Urothelium cell line (cell line): ENCODE measurements around the gene TCAIM.

Source experiments
- DNase-seq: peaks from one replicate; pipeline ENCODE4 v3.0.0; 2011; ENCODE audit warnings: low spot score, mixed read lengths
- FAIRE-seq: peaks from 2 replicates; lab custom pipeline; 2011; peaks lifted over from hg19 to GRCh38; lab: Jason Lieb, UNC

TCAIM gene, protein sequence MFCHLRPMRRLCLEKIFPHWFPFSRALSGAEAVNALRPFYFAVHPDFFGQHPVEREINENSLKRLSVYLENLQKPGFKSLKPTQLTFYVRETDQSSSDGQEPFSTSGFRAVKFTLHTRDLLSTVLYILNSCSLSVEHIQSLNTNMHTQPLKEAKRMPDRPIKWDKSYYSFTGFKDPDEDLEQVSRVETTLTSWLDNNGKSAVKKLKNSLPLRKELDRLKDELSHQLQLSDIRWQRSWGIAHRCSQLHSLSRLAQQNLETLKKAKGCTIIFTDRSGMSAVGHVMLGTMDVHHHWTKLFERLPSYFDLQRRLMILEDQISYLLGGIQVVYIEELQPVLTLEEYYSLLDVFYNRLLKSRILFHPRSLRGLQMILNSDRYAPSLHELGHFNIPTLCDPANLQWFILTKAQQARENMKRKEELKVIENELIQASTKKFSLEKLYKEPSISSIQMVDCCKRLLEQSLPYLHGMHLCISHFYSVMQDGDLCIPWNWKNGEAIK

DNA sequence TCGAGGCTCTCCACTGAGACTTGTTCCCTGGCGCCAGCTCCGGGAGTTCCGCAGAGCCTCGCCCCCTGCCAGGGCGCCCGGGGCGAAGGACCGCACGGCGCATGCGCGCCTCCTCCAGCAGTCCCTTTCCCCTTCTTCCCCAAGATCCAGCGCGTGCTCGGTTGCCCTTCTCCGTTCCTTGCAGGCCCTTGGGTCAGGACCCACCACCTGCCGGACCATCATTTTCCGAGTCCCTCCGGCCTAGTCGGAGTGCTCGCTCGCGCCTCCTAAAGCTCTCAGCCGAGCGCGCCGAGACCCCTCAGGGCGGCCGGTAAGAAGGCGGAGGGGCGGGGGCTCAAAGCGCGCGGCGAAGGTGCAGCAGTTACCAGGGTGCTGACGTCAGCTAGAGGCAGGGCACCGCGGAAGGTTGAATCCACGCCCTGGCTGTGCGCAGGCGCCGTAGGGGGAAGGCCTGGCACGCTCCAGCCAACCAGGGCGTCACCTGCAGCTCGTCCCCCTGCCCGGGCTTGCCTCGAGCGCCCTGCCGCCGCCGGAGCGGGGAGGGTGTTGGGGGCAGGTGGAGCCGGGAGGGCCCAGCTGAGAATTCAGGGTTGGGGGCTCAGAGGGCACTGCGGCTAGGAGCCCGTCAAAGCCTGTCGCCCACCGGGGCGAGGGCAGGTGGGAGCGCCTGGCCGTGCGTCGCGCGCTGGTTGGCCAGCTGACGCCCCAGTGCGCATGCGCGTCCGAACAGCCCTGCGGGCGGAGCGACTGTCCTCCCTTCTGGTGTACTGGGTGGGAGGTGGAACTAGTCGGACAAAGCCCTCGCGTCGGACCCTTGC, at the start of gene TCAIM:
TSS of gene TCAIM (plus strand) at position 757 of the 818 bp plus-strand sequence. CDS start 16,017 bp downstream, outside the sequence.
- FAIRE-seq: peak; percentile 97
- DNase-seq: peak; percentile 99

DNA sequence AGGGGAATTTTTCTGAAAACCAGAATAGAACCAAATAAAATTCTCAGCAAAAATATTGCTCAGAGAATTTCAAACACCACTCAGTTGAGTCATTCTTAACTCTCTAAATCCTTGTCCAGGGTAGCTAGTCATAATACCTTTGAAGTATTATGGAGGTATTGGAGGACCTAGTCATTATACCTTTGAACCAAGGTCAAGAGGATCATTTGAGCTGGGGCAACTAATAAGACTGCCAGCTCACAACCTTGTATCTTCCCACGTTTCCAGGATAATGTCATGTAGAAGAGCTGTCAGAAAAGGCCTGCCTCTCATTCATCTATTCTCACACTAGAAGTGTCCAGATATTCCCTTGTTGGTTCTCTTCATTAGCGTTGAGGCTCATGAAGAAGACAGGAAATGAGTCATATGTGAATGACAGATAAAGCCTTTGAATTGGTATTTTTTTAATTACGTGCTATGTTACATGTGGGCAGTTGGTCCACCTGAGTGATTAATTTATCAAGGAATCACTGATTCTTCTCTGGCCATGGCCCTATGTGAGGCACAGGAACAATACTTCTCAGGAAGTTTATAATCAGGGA, 48.6 kb upstream of the TCAIM start:
- no peak for FAIRE-seq
- no peak for DNase-seq

DNA sequence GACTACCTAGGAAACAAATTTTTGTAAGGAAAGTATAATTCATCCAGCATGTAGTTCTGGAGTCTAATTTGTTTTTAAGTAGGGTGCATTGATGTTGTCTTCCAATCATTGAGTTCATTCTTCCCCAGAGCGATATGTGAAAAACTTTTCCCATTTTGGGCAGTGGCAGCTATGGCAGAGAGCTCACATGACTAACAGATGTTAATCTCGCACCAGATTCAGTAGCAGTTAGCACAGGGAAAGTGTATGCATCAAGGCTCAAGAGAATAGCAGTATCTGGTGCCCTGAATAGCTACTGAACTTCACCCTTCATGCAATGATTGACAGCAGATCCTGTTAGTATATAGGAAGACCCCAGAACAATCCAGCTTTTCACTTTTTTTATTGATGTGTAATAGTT, 46.3 kb upstream of the TCAIM start:
- FAIRE-seq (no peak), DNase-seq (no peak)

DNA sequence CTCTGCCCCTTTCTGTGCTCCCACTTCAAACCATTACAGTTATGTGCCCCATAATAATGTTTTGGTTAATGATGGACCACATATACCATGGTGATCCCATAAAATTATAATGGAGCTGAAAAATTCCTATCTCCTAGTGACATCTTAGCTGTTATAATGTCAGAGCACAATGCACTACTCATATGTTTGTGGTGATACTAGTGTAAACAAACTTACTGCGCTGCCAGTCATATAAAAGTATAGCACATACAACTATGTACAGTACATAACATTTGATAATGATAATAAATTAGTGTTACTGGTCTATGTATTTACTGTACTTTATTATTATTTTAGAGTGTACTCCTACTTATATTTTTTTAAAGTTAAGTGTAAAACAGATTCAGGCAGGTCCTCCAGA, 45.6 kb upstream of the TCAIM start:
- no peak for FAIRE-seq
- DNase-seq: no peak

DNA sequence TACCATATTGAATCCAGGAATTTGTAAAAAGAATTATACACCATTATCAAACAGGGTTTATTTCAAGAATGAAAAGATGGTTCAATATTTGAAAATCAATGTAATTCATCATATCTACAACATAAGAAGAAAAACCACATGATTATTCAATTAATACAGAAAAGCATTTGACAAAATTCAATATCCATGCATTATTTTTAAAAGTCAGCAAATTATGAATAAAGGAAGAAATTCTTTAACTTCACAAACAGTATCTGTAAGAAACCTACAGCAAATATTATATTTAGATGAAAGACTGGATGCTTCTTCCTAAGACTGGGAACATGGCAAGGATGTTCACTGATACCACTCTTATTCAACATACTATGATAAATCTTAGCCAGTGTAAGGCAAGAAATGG, 41.3 kb upstream of the TCAIM start:
- DNase-seq (no peak), FAIRE-seq (no peak)

DNA sequence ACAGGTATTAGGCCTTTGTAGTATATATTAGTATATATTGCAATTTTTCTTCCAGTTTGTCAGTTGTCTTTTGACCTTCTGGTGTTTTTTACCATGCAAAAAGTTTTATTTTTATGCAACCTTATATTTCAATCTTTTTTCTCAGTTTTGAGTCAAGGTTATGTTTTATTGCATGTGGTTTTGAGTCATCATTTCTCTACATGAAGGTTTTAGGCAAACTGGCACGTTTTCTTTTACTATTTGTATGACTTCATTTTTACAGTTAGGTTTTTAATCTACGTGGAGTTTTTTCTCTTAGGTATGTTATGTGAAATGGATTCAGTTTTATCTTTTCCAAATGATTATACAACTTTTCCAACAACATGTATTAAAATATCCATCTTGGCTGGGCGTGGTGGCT, 36.8 kb upstream of the TCAIM start:
- no peak for FAIRE-seq
- no peak for DNase-seq

DNA sequence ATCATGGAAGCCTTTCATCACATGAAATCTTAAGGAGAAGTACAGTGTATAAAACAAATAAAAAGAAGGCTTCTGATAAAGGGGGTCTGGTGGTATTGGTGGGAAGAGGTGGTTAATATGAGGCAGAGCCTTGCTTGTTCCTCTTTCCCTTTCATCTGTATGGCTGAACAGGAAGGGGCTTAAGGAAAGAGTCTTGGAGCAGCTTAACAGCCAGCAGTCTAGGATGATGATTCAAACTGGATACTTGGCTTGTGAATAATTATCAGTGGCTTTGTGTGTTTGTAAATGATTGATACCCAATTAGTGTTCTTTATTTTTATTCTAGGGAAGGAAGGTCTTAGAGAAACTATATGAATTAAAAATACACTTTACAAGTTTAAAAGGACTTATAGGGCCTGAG, 29.1 kb upstream of the TCAIM start:
- no peak for DNase-seq
- FAIRE-seq: no peak

DNA sequence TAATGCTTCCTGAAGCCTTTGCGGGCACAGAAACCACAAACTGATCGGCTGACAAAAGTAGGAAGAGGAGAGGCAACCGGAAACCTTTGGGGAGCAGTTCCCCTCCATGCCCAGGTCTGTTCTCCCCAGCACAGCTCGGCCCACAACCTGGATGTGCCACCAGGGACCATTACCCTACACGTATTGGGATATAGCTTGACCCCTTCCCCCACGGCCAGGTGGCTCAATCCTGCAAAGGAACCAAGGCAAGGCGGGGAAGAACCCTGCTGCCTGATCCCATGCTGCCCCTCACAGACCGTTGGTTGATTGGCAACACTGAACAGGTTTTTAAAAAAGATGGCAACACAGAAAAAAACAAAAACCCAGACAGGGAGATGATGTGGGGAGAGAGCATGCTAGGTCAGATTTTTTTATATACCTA, 19.7 kb upstream of the TCAIM start:
- peak; percentile 14 for DNase-seq

DNA sequence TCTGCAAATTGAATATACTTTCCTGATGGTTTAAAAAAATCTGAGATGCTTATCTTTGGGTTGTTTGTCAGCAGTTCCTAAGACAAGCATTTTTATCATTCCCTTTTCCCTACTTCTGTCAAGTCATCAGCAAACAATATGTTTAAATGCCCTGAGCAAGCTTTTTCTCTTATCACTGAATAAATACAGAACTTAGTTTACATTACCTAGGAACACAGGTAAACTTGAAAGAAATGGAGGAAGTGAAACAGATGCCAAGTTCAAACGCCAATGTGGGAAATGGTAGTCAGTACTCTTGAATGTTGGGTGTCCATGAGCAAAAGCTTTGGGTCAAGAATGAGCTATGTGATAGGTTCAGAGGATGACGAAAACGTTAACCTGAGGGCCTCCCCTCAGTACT, 17.2 kb upstream of the TCAIM start:
- DNase-seq: no peak
- no peak for FAIRE-seq

More for the DNA sequence above, 19.7 kb upstream of the TCAIM start:
- peak; percentile 23 for FAIRE-seq

DNA sequence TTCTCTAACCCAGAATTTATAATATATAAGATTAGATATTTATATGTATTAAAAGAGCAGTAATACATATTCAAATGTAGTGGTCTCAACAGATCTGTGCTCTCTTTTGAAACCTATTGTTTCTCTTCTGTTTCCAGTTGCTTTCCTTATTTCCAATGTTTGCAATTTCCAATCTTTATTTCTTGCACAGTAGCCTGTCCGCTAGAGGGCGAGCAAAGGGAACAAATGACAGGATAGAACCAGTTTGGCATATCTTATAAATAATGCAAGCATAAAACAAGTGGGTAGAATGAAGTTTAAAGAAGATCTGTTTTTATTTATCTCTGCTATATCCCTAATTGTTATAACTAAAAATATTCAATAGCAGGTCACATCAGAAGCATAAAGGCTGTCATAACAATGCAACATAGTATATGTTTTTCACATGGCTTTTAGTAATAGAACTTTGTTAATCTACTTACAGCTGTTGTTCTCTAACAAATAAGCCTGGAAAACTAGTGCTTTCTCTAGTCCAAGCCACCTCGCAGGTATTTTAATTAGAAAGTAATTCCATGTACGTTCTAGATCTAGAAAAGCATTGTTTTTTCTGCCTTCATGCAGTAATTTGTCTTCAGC, 15.1 kb upstream of the TCAIM start:
- FAIRE-seq: no peak

DNA sequence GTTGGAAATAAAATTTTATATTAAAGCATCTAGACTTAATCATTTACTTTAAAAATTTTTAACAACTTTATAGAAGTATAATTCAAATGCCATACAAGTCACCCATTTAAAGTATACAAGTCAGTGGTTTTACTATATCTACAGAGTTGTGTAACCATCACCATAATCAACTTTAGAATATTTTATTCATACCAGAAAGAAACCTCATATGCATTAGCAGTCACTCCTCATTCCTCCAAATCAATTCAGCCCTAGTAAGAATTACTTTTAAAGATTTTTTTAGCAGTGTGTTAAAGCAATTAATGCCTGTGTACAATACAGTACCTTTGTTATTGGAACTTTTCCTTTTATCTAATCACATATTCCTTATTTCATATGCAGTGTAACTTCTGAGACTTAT, 14.0 kb upstream of the TCAIM start:
- DNase-seq (no peak), FAIRE-seq (no peak)

More for the DNA sequence above, 15.1 kb upstream of the TCAIM start:
- peak; percentile 27 for DNase-seq

DNA sequence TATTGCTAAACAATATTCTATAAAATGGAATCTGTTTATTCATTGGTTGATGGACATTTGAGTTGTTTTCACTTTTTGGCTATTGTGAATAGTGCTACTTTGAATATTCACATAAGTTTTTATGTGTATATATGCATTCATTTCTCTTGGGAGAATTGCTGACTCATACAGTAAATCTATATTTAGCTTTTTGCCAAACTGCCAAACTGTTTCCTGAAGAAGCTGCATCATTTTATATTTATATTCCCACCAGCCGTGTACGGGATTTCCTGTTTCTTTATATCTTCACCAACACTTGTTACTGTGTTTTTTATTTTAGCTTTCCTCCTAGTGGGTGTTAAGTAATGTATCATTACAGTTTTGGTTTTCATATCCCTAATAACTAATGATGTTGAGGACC, 12.5 kb upstream of the TCAIM start:
- FAIRE-seq: no peak

DNA sequence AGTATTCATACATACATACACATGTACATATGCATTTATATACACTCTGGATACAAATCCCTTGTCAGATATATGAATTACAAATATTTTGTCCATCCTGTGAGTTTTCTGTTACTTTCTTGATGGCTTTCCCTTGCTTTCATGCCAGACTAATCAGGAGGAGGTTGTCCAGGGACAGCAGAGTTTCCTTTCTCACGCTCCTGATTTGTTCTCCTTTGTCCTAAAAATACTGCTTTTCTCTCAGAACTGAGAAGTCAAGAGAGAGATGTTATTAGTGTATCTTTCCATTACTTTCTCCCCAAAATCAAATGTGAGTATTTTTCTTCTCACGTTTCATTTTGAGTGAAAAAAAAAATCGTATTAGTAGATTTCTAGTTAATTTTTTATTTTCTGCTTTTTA, 12.1 kb upstream of the TCAIM start:
- FAIRE-seq (no peak), DNase-seq (no peak)

More for the DNA sequence above, 12.5 kb upstream of the TCAIM start:
- no peak for DNase-seq

DNA sequence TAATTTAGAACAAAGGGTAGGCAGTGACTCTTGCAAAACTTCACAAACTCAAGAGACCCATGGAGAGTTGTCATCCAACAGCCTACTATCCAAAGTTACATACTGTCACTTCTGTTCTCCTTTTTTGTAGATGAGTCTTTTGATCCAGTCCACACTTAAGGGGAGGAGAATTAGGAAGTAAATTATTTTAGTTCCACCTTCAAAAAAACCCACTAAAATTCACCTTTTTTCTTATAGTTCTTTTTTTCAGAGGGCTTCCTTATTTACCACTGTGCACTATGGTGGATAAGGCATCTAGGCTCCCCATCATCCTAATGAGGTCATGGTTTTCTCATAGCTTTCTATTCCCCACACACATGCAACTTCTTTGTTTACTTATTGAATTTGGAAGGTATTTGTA, 8.6 kb upstream of the TCAIM start:
- FAIRE-seq (no peak), DNase-seq (no peak)

DNA sequence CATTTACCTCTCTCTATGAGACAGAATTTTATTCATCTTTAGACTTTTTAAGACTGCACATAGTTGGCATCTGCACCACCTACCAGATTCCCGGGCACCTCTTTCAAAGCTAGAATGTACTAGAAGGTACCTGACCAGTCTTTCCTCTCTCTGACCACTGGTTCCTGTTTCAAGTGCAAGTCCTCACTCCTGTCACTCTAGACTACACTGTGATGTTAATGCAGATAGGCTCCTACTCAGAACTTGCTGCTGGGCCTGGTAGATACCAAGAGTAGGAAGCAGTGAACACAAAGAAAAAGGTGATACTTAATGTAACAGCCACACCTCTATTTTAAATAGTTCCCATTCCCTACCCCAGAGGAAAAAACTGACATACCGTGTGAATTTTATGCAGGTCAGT, 8.1 kb upstream of the TCAIM start:
- no peak for FAIRE-seq
- no peak for DNase-seq

DNA sequence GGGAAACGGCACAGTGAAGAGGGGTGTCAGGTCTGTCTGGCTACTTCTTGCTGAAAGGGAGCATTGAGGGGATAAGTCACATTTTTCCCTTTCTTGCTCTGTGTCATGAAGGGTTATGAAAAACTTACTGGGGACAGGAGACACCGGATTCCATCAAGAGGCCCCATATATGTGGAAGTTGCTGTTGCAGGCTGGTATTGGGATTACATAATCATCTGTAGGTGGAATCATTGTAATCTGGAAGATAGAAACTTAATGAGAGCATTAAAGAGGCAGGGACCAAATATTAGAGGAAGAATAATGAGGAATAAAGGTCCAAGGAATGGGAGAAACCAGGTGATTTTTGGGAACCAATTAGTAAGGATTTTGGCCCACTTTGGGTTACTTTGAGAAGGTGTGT, 4.2 kb upstream of the TCAIM start:
- FAIRE-seq (no peak), DNase-seq (no peak)

DNA sequence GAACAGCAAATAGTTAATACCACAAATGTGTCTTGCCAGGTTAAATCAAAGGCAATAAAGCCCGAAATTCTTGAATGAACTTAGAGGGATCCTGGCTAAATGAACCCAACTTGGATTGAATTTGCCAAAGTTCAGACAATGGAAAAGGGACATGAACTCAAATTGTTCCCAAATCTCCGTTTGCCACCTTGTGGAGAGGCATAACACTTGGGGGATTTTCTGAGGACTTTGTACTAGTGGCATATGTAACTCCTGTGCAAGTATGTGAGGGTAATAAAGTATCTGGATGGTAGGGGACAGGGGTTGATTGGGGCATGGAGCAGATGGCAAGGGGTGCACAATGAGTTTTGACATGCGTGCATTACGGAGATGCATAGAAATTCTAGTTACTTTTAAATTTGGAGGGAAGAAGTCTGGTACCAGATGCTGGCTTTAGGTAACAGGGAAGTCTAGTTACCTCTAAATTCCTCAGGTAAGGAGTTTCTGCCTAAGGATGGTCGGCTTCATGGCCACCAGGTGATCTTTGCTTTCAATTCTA, 1.2 kb upstream of the TCAIM start:
- no peak for FAIRE-seq

DNA sequence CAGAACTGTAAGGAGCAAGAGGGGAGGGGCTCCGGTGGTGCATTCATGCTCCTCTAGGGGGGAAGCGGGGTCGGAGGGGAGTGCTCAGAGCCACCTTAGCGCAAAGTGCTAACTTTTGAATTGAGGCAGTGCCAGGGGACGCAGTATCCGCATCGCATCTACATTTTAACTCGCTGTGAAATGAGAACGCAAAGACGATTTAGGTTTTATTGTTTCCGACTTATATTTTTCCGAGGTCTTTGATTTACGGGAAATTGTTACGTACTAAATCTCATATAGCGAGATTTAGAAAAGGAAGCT, 212 bp downstream of the TCAIM start:
- DNase-seq: no peak
- FAIRE-seq: no peak

More for the DNA sequence above, 1.2 kb upstream of the TCAIM start:
- DNase-seq: peak; percentile 5

DNA sequence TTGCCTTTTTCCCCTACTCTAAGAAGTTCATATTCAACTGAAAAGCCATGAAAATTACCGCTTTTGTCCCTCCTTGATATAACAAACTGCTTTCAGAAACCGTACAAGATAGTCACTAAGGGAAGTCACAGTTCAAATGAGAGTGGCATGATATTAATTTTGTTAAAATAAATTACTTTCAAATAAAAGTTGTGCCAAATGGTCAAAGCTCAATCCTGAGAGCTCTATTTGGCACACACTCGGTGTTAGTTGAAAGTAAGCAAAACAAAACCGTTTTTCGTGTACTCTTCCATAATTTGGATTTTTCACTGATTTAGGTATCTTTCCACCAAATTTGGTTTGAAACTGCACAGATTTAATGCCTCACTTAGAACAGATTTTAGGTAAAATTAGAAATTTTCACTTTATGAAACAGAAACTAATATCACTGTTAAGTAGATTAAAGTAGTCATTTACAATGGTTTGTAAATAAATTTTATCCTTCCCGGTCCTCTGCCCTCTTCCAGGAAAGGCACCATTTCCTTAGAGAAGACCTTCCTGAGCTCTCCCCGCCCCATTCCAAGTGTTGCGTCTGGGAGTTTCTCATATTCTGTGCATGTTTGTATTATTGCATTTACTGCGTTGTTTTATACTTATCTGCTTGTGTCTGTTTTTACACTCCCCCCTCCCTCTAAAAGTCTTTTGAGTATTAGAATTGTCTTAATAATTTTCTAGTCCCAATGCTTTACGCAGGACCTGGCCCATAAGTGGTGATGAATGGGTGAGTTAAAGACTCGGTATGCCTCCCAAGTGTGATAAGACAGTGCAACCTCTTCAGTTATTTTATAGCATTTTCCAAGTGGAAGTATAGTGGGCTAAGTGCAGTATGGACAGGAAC, 853 bp downstream of the TCAIM start:
- FAIRE-seq (no peak), DNase-seq (no peak)

DNA sequence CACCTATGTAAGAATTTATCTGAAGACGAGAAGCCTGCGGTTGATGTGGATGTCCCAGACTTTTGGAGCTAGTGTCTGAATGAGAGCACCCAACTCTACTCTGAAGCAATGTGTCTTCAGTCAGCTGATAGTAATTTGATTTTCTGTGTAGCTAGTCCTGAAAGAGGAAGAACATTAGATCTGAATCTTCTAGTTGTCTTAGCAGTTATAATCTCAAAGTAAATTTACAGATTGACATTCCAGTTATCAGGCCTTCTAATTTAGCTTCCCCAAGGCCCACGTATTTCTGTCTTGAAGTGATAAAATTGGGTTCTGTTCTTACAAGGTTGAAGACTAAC, 1.5 kb downstream of the TCAIM start:
- DNase-seq: no peak
- FAIRE-seq: no peak
